ENCODE measurements around the gene ACTN1.
"Not testable (repeated sequence)": the region's sequence is repeated elsewhere in the genome, so short reads cannot be mapped to it uniquely, and the experiment has no call there.

Gene ACTN1

DNA sequence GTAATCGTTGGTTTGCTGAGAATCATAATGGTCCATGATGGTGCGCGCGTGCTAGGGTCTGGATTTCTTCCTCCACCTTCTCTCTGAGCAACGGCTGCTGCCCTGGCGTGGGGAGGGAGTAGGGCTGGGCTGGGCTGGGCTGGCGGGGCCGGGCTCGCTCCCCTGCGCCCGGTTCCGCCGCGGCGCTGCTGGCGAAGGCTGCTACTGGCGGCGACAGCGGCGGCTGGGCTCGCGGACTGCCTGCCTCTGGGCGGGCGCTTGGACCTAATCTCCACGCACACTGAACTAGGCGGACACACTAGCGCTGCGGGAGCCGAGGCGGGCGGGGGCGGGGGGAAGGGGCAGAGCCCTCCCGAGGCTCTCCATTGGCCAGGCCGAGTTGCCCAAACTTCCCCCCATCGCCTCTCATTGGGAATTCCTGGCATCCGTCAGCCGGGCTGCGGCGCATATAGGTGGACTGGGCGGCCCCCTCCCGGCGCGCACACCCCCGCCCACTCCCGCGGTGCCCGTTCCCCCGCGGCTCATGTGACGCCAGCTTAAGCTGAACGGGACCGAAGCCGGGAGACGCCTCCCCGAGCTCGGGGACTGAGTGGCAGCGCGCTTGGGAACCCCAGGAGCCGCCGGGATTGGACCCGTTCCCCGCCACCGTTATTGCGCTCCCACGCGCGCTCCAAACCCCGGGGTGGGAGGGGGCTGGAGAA, at the start of gene ACTN1:
TSS of gene ACTN1 (minus strand) at position 282 of the 701 bp plus-strand sequence. CDS start at position 36, 246 bp downstream.
- TF ChIP-seq ZNF274 (IDR thresholded peaks at IDR 0.05; ENCODE audit: low read depth, low read length): no peak

DNA sequence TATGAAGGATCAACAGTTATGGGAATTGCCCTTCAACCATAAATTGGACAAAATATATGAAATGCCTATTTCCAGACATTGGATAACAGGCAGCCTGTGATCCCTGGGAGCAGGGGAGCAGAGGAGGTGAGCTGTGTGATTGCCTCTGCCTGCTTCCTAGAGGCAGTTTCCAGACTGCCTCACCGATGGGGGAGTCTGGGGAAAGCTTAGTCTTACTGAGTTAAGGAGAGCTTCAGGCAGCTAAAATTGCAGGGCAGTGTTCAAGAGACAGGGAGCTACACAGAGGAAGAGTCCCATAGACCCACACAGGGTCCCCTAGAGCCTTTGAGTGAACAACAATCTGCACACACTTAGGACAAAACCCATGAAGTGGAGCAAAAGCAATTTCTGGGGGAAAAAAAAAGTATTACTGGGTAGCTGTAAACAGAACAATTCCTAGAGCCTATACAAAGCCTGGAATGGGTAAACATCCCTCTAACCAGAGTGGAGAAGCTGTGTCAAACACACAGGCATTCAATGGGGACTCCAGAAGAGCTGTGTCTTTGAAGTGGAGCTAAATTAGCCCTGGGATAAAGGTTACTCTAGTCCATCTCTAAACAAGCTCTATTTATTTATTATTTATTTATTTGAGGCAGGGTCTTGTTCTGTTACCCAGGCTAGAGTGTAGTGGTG, 48.3 kb upstream of the ACTN1 start:
- no peak overlapping the region for H3K4me3 ChIP-seq (ENCODE audit: low read length)
- no peak for TF ChIP-seq ZNF274 (IDR thresholded peaks at IDR 0.05; ENCODE audit: low read depth, low read length)

More for the DNA sequence above, at the start of gene ACTN1:
- H3K4me3 ChIP-seq (ENCODE audit: low read length): peak within 1 kb of the TSS; percentile 90

DNA sequence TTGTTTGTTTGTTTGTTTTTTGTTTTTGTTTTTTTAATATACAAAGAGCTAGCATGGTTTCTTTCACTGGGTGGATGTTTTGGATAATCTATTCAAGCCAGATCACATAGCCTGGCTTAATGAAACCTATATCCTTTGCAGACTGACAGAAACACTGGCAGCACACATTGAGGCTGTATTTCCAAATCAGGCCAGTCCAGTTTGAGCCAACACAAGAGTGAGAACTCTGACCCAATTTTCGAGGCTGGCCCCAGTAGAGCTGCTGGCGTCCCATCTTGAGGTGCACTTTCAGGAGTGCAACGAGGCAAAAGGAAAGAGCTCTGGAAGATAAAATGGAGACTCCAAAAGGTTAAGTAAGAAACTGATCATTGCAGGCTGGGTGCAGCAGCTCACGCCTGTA, 43.9 kb upstream of the ACTN1 start:
- H3K4me3 ChIP-seq (ENCODE audit: low read length): no peak overlapping the region
- TF ChIP-seq ZNF274 (IDR thresholded peaks at IDR 0.05; ENCODE audit: low read depth, low read length): no peak

DNA sequence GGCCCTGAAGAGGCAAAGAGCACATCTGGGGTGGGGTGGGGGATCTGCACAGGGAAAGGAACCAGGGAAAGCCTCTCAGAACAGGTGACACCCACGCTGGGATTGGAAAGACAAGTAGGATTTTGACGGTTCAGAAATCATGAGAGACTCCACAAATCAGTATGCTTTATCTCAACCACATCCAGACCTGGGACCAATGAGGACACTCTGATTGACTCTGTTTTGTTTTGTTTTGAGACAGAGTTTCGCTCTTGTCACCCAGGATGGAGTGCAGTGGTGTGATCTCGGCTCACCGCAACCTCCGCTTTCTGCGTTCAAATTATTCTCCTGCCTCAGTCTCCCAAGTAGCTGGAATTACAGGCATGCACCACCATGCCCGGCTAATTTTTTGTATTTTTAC, 43.0 kb upstream of the ACTN1 start:
- not testable (repeated sequence) for H3K4me3 ChIP-seq (ENCODE audit: low read length)

DNA sequence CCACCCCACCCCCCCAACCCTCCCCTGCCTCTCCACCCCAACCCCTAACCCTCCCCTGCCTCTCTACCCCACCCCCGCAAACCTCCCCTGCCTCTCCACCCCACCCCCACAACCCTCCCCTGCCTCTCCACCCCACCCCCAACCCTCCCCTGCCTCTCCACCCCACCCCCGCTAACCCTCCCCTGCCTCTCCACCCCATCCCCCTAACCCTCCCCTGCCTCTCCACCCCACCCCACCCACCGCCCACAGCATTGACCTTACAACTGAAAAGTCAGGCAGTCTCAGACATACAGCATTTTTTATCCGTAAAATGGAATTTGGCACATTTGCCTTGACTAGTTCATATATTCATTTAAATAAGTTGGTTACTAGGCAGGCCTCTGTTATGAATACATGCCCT, 38.6 kb upstream of the ACTN1 start:
- TF ChIP-seq ZNF274 (IDR thresholded peaks at IDR 0.05; ENCODE audit: low read depth, low read length): no peak
- H3K4me3 ChIP-seq (ENCODE audit: low read length): no peak overlapping the region

DNA sequence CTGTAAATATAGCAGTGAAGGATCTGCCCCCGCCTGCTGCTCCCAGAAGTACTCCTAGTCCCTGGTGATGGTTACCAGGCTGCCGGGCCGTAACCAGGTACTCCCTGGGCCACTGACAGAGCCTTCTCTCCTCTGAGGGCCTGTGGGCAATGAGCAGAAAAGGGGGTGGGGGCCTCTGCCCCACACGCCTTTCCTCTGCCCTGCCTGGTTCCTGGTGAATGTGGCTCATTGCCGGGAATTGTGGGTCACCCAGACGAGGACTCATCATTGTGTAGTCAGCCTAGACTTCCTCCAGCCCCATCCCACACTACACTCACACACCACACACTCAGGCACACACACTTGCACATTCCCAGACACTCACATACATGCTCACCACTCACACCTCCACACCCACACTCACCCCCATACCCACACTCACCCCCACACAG, 35.7 kb upstream of the ACTN1 start:
- no peak for TF ChIP-seq ZNF274 (IDR thresholded peaks at IDR 0.05; ENCODE audit: low read depth, low read length)

DNA sequence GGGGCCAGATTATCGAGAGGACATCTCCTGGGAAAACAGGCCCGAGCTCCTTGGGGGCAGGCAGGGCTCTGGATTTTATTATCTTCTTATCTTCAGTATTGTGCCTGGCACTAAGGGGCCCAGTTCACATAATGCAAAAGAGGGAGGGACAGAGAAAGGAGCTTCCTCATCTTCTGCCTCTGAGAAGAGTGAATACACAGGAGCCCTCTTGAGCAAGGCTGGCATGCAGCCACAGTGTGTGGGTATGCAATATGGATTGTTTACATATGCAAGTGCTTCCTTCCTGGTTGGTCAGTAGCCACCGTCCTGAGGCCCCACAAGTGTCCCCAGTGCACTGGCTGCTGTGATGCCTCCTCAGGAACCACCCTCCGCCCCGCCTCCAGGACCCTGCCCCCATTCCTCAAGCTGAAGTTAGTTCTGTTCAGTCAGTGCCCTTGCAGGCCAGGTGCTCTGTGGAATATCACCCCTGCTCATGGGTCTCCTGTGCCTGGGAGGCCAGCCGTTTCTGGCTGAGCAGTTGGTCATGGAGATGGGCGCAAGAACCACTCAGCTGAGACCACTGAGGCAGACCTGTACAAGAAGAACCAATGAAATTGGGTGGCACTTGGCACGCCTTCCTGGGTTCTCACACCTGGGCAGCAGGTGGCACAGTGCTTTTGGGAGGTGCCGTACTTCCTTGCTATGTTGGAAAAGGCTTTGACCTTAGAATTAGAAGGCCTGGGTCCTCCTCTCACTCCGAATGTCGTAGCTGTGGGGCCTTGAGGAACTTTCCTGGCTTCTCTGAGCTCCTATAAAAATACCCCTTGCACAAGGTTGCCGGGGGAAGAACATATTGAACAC, 35.1 kb upstream of the ACTN1 start:
- H3K4me3 ChIP-seq (ENCODE audit: low read length): no peak overlapping the region

More for the DNA sequence above, 35.7 kb upstream of the ACTN1 start:
- H3K4me3 ChIP-seq (ENCODE audit: low read length): no peak overlapping the region

DNA sequence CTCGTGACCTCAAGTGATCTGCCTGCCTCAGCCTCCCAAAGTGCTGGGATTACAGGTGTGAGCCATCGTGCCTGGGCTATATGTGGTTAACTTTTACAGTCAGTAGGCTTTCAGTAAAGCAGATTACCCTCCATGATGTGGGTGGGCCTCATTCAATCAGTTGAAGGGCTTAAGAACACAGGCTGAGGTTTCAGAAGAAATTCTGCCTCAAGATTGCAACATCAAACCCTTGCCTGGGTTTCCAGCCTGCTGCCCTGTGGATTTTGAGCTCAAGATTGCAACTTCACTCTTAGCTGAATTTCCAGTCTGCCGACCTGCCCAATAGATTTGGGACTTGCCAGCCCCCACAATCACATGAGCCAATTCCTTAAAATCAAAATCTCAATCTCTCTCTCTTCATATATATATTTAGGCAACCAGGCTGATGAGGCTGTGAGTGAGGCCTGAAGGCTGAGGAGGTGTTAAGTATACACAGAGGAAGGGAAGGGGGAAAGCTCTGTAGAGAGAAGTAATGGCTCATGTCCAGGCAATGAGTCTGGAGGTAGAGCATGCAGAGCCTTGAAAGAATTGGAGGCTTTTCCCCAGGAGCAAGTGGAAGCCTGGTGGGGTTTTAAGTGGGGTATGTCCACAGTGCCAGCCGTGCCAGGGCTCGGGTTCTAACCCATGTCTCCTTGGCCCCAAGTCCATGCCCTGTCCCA, 33.3 kb upstream of the ACTN1 start:
- H3K4me3 ChIP-seq (ENCODE audit: low read length): no peak overlapping the region
- TF ChIP-seq ZNF274 (IDR thresholded peaks at IDR 0.05; ENCODE audit: low read depth, low read length): no peak

More for the DNA sequence above, 35.1 kb upstream of the ACTN1 start:
- TF ChIP-seq ZNF274 (IDR thresholded peaks at IDR 0.05; ENCODE audit: low read depth, low read length): no peak

DNA sequence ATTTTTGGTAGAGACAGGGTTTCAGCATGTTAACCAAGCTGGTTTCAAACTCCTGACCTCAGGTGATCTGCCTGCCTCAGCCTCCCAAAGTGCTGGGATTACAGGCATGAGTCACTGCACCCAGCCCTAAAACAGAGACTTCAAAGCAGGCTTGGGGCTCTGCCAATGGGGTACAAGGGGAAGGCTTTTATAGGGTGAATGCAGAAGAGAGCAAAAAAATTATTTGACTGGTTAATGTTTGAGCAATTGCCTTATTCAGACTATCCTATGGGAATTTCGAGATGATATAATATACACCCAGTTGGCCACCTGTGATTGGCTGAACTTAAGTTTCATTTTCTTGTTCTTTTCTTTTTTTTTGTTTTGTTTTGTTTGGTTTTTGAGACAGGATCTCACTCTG, 31.5 kb upstream of the ACTN1 start:
- H3K4me3 ChIP-seq (ENCODE audit: low read length): no peak overlapping the region
- no peak for TF ChIP-seq ZNF274 (IDR thresholded peaks at IDR 0.05; ENCODE audit: low read depth, low read length)

DNA sequence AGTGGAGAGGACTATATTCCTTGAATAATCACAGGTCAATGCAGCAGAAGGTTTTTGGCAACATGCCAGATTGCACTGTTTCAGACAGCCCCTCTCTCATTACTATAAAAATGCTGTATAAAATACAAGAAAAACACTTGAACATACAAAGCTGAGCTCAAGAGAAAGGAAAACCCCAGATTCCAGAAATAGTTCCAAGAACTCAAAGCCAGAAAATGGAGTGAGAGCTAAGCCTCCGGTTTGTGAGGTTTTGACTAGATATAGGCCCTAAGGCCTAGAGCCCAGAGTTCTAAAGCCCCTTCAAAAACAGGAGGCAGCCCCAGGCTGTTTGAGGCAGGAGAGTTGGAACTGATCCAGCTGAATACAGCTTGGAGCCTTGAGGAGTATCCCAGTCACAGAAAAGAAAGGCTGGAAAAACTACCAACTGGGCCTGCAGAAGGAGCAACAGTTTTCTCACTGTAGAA, 29.4 kb upstream of the ACTN1 start:
- no peak overlapping the region for H3K4me3 ChIP-seq (ENCODE audit: low read length)
- no peak for TF ChIP-seq ZNF274 (IDR thresholded peaks at IDR 0.05; ENCODE audit: low read depth, low read length)

DNA sequence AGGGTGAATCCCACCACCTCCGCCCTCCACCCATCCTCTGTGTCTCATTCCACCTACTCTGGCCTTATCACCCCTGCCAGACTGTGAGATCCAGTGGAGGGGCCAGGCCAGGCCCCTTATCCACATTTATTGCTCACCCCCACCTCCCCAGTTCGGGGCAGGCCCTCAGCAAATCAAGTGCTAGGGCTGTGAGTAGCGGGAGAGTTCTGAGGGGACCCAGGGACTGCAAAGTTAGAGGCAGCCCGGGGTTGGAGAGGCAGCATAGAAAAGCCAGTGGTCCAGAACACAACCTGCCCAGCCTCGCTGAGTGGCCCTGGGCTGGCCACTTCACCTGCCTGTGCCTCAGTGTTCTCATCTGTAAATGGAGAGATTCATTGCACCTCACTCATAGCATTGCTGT, 27.2 kb upstream of the ACTN1 start:
- no peak overlapping the region for H3K4me3 ChIP-seq (ENCODE audit: low read length)
- no peak for TF ChIP-seq ZNF274 (IDR thresholded peaks at IDR 0.05; ENCODE audit: low read depth, low read length)

DNA sequence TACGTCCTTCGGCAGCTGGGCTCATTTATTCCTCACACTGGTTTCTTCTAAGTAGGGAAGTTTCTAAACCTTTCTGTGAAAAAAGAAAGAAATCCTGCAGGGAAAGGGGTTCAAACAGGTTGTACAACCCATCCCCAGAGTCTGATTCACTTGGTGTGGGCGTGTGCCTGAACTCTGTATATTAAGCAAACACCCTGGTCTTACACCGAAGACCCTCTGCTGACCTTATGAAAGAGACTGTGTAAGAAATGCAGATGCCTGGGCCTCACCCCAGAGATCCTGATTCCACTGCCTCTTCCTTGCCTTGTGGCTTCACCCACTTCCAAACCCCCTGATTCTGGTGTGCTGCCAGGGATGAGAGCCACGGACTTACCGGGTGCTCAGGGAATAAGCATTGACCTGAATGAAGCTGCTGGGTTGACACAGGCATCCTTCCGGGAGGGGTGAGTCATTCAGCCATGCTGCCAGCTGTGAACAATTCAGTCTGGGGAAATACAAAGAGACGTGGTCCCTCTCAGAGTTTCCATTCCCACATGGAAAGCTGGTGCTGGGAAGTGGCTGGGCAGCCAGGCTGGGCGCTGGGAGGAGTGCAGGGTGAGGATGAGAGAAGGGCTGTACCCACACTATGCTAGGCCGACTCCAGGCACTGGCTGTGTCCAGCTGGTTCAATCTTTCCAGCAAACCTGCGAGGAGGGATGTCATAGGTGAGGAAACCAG, 26.5 kb upstream of the ACTN1 start:
- H3K4me3 ChIP-seq (ENCODE audit: low read length): no peak overlapping the region
- no peak for TF ChIP-seq ZNF274 (IDR thresholded peaks at IDR 0.05; ENCODE audit: low read depth, low read length)

DNA sequence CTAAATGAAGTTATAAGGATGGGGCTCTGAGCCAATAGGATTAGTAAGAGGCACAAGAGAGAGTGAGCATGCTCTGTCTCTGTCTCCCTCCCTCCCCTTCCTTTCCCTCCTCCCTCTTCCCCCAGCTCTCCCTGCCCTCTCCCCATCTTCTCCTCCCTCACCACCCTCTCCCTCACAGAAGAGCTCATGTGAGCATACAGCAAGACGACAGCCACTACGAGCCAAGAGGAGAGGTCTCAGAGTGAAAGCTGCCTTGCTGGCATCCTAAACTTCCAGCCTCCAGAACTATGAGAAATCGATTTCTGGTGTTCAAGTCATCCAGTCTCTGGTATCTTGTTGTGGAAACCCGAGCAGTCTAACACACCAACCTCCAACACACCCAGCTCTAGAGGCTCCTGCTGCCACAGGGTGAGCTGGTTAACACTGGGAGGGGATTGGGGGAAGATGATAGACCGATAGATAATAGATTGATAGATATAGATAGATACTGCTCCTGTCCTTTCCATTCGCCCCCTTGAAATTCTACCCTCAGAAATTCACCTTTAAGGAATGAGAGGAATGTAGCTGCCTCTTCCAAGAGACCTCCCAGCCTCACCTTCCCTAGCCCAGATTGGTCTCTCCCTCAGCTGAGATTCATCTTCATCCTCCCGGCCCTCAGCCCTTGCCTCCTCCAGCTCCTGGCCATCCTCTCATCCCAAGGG, 25.8 kb upstream of the ACTN1 start:
- no peak for TF ChIP-seq ZNF274 (IDR thresholded peaks at IDR 0.05; ENCODE audit: low read depth, low read length)

More for the DNA sequence above, 25.8 kb upstream of the ACTN1 start:
- H3K4me3 ChIP-seq (ENCODE audit: low read length): no peak overlapping the region

All from GM08714 (cell line).